ENCODE measurements around the gene TYMP. TPM values are rescaled to one million over a fixed set of nuclear protein-coding genes. Genes with fewer than 3 reads are reported as not detected.

Gene TYMP
- total RNA-seq, 1 experiment from 2014 or later = 1.5 TPM

GRCh38 chr22:50562523-50563412 is 33.0 kb upstream of the TYMP start, which contains the start of gene SYCE3 (continued):
- TF ChIP-seq ARID4B (CRISPR knock-in tag; IDR thresholded peaks at IDR 0.05; ENCODE audit: borderline replicate concordance) = no peak
- TF ChIP-seq MAX (CRISPR knock-in tag; IDR thresholded peaks at IDR 0.05) = peak; percentile 53; the same call in 1 of the 2 replicates
- TF ChIP-seq FOXP4 (CRISPR knock-in tag; IDR thresholded peaks at IDR 0.05) = 0 out of 2 replicates have a peak, but pooled peaks have one; percentile 39
- TF ChIP-seq, protein P1, sequence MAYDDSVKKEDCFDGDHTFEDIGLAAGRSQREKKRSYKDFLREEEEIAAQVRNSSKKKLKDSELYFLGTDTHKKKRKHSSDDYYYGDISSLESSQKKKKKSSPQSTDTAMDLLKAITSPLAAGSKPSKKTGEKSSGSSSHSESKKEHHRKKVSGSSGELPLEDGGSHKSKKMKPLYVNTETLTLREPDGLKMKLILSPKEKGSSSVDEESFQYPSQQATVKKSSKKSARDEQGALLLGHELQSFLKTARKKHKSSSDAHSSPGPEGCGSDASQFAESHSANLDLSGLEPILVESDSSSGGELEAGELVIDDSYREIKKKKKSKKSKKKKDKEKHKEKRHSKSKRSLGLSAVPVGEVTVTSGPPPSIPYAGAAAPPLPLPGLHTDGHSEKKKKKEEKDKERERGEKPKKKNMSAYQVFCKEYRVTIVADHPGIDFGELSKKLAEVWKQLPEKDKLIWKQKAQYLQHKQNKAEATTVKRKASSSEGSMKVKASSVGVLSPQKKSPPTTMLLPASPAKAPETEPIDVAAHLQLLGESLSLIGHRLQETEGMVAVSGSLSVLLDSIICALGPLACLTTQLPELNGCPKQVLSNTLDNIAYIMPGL (CRISPR knock-in tag; IDR thresholded peaks at IDR 0.05) = peak; percentile 58
- TF ChIP-seq, protein P2, sequence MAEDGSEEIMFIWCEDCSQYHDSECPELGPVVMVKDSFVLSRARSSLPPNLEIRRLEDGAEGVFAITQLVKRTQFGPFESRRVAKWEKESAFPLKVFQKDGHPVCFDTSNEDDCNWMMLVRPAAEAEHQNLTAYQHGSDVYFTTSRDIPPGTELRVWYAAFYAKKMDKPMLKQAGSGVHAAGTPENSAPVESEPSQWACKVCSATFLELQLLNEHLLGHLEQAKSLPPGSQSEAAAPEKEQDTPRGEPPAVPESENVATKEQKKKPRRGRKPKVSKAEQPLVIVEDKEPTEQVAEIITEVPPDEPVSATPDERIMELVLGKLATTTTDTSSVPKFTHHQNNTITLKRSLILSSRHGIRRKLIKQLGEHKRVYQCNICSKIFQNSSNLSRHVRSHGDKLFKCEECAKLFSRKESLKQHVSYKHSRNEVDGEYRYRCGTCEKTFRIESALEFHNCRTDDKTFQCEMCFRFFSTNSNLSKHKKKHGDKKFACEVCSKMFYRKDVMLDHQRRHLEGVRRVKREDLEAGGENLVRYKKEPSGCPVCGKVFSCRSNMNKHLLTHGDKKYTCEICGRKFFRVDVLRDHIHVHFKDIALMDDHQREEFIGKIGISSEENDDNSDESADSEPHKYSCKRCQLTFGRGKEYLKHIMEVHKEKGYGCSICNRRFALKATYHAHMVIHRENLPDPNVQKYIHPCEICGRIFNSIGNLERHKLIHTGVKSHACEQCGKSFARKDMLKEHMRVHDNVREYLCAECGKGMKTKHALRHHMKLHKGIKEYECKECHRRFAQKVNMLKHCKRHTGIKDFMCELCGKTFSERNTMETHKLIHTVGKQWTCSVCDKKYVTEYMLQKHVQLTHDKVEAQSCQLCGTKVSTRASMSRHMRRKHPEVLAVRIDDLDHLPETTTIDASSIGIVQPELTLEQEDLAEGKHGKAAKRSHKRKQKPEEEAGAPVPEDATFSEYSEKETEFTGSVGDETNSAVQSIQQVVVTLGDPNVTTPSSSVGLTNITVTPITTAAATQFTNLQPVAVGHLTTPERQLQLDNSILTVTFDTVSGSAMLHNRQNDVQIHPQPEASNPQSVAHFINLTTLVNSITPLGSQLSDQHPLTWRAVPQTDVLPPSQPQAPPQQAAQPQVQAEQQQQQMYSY (CRISPR knock-in tag; IDR thresholded peaks at IDR 0.05) = no peak
- TF ChIP-seq, protein P3, sequence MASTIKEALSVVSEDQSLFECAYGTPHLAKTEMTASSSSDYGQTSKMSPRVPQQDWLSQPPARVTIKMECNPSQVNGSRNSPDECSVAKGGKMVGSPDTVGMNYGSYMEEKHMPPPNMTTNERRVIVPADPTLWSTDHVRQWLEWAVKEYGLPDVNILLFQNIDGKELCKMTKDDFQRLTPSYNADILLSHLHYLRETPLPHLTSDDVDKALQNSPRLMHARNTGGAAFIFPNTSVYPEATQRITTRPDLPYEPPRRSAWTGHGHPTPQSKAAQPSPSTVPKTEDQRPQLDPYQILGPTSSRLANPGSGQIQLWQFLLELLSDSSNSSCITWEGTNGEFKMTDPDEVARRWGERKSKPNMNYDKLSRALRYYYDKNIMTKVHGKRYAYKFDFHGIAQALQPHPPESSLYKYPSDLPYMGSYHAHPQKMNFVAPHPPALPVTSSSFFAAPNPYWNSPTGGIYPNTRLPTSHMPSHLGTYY (CRISPR knock-in tag; IDR thresholded peaks at IDR 0.05) = no peak
- TF ChIP-seq ZNF121 (CRISPR knock-in tag; IDR thresholded peaks at IDR 0.05) = no peak
- peak; percentile 47; the same call in 1 of the 2 replicates for TF ChIP-seq ZBTB43 (CRISPR knock-in tag; IDR thresholded peaks at IDR 0.05)
- no peak for TF ChIP-seq PRRX2 (CRISPR knock-in tag; IDR thresholded peaks at IDR 0.05)
- no peak for TF ChIP-seq ZBTB21 (CRISPR knock-in tag; IDR thresholded peaks at IDR 0.05; ENCODE audit: borderline replicate concordance)
- TF ChIP-seq, protein P4, sequence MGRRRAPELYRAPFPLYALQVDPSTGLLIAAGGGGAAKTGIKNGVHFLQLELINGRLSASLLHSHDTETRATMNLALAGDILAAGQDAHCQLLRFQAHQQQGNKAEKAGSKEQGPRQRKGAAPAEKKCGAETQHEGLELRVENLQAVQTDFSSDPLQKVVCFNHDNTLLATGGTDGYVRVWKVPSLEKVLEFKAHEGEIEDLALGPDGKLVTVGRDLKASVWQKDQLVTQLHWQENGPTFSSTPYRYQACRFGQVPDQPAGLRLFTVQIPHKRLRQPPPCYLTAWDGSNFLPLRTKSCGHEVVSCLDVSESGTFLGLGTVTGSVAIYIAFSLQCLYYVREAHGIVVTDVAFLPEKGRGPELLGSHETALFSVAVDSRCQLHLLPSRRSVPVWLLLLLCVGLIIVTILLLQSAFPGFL (CRISPR knock-in tag; IDR thresholded peaks at IDR 0.05; ENCODE audit: borderline replicate concordance) = no peak
- peak; percentile 93 for TF ChIP-seq CTCF (IDR thresholded peaks at IDR 0.05)
- no peak for TF ChIP-seq OVOL2 (CRISPR knock-in tag; IDR thresholded peaks at IDR 0.05; ENCODE audit: borderline replicate concordance)
- no peak for TF ChIP-seq ATF6 (CRISPR knock-in tag; IDR thresholded peaks at IDR 0.05)
- no peak for TF ChIP-seq ZNF317 (CRISPR knock-in tag; IDR thresholded peaks at IDR 0.05; ENCODE audit: borderline replicate concordance, low read depth)
- TF ChIP-seq TCF7 (CRISPR knock-in tag; IDR thresholded peaks at IDR 0.05; ENCODE audit: low read depth) = no peak

All from WTC11 (cell line).